ENCODE measurements around the gene PKMYT1. TPM values are rescaled to one million over a fixed set of nuclear protein-coding genes. Genes with fewer than 3 reads are reported as not detected.

Gene PKMYT1
- total RNA-seq, 2 donors from 2014 or later = 88.5 to 101 TPM

DNA sequence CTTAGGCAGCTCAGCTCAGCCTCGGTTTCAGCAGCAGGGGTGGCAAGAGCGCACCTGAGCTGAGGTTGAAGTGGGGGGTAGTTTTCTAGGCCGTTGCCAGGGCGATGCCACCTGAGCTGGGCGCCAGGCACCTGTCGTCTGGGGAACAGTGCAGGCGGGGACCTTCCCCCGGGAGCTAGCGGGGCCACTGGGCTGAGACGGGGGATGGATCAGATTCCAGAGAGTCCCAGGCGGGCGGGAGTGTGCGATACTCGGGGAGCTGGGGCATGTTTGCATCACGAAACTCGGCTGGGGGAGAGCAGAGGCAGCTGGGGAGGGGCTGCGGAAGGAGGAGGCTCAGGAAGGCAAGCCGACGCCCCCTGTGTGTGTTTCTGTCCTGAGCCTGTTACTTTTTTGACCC lies 32.0 kb upstream of the PKMYT1 start:
- DNase-seq = peak; percentile 73
- peaks cover 15% of the 10 kb centered on the region for H3K36me3 ChIP-seq (ENCODE audit: control insufficient read depth, insufficient read depth, low read length)
- no peak overlapping the region for H3K27ac ChIP-seq (ENCODE audit: low read depth, low read length)
- H3K9ac ChIP-seq (ENCODE audit: extremely low read depth, low read length, poor library complexity, severe bottlenecking) = no peak overlapping the region
- peaks cover 49% of the 10 kb centered on the region for H3K4me1 Mint-ChIP-seq
- 53 to 58% methylated on average over 6 to 19 of the region's 19 CpGs for WGBS, 2 experiments (ENCODE audit: insufficient coverage in 1 of 2, insufficient read length in 1 of 2)
- H3K36me3 Mint-ChIP-seq (ENCODE audit: low read depth) = peaks cover 22% of the 10 kb centered on the region
- no peaks in the 10 kb centered on the region for H3K27me3 ChIP-seq (ENCODE audit: control insufficient read depth, insufficient read depth, low read length, poor library complexity, severe bottlenecking)
- H3K4me3 Mint-ChIP-seq = peak overlapping the region; percentile 39
- H3K9me3 ChIP-seq (ENCODE audit: control insufficient read depth, low read length) = no peaks in the 10 kb centered on the region
- peaks cover 21% of the 10 kb centered on the region for H3K27me3 Mint-ChIP-seq (ENCODE audit: insufficient read depth)
- H3K4me3 ChIP-seq (ENCODE audit: low read length) = no peak overlapping the region
- no peaks in the 10 kb centered on the region for H3K9me3 Mint-ChIP-seq
- H3K27ac Mint-ChIP-seq = no peak overlapping the region
- peaks cover 24% of the 10 kb centered on the region for H3K4me1 ChIP-seq (ENCODE audit: control insufficient read depth, insufficient read depth, low read length)
- no peak for TF ChIP-seq CTCF (conservative IDR thresholded peaks at IDR 0.05)

DNA sequence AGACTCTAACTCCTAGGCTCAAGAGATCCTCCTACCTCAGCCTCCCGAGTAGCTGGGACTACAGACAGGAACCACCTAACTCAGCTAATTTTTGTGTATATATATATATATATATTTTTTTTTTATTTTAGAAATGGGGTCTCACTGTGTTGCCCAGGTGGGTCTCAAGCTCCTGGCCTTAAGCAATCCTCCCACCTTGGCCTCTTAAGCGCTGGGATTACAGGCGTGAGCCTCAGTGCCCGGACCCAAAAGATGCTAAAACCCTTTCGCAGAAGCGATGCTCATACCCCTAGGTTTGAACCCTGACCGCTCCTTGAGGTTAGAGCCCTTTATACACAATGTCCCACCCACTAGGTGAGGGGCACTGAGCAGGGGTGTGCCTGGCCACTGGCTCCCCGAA lies 30.3 kb upstream of the PKMYT1 start:
- Histone ChIP-seq H3K27me3 (ENCODE audit: control insufficient read depth, insufficient read depth, low read length, poor library complexity, severe bottlenecking) (no peaks in the 10 kb centered on the region), H3K9ac (ENCODE audit: extremely low read depth, low read length, poor library complexity, severe bottlenecking) (no peak overlapping the region), H3K36me3 (ENCODE audit: control insufficient read depth, insufficient read depth, low read length) (peaks cover 8% of the 10 kb centered on the region), H3K9me3 (ENCODE audit: control insufficient read depth, low read length) (no peaks in the 10 kb centered on the region), H3K4me3 (ENCODE audit: low read length) (no peak overlapping the region), H3K4me1 (ENCODE audit: control insufficient read depth, insufficient read depth, low read length) (peaks cover 33% of the 10 kb centered on the region), H3K27ac (ENCODE audit: low read depth, low read length) (no peak overlapping the region)
- no peak for DNase-seq
- peaks cover 21% of the 10 kb centered on the region for H3K27me3 Mint-ChIP-seq (ENCODE audit: insufficient read depth)
- TF ChIP-seq CTCF (conservative IDR thresholded peaks at IDR 0.05) = no peak
- H3K4me3 Mint-ChIP-seq = no peak overlapping the region
- peaks cover 59% of the 10 kb centered on the region for H3K4me1 Mint-ChIP-seq
- H3K36me3 Mint-ChIP-seq (ENCODE audit: low read depth) = peaks cover 10% of the 10 kb centered on the region
- H3K9me3 Mint-ChIP-seq = no peaks in the 10 kb centered on the region
- WGBS, 2 experiments (ENCODE audit: insufficient coverage in 1 of 2, insufficient read length in 1 of 2) = 96 to 97% methylated on average over 6 to 7 of the region's 8 CpGs
- H3K27ac Mint-ChIP-seq = peak overlapping the region; percentile 98

DNA sequence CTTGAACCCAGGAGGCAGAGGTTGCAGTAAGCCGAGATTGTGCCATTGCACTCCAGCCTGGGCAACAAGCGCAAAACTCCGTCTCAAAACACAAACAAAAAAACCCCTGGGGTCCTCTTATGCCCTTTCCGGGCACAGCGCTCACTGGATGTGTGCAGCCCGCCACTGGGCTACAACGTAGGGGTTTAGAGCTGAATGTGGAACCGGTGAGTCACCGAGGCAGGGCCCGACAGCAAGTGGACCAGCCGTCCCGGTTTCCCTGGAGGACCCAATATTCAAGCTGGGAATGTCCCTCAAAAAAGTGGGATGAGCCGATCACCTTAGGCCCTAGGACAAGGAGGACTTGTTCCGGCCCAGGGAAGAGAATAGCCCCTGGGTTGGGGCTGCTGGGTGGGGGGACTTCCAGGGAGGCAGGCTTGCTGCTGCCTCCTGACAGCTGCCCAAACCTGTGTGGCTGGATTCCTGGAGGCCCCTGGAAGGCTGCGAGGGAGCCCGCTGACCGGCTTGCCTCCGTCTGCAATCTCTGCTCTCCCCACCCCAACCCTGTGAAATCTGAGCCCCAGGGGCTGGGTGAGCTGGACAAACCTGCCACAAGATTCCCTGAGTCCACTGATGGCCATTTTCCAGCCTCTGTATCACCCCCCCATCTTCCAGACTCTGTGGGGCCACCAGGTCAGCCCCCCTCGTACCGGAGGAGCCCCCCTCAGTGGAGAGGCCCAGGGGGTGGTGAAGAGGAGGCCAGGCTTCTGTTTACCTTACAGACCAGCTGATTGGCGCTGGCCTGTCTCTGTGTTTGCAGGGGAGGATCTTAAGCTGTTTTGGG lies 29.5 kb upstream of the PKMYT1 start:
- H3K27me3 Mint-ChIP-seq (ENCODE audit: insufficient read depth) = peaks cover 21% of the 10 kb centered on the region
- no peaks in the 10 kb centered on the region for H3K27me3 ChIP-seq (ENCODE audit: control insufficient read depth, insufficient read depth, low read length, poor library complexity, severe bottlenecking)
- H3K4me1 ChIP-seq (ENCODE audit: control insufficient read depth, insufficient read depth, low read length) = peaks cover 33% of the 10 kb centered on the region
- no peak for TF ChIP-seq CTCF (conservative IDR thresholded peaks at IDR 0.05)
- peak overlapping the region; percentile 51 for H3K4me3 Mint-ChIP-seq
- H3K36me3 ChIP-seq (ENCODE audit: control insufficient read depth, insufficient read depth, low read length) = peaks cover 2% of the 10 kb centered on the region
- H3K9me3 ChIP-seq (ENCODE audit: control insufficient read depth, low read length) = no peaks in the 10 kb centered on the region
- H3K27ac Mint-ChIP-seq = peak overlapping the region; percentile 98
- H3K27ac ChIP-seq (ENCODE audit: low read depth, low read length) = no peak overlapping the region
- no peak overlapping the region for H3K4me3 ChIP-seq (ENCODE audit: low read length)
- WGBS, 2 experiments (ENCODE audit: insufficient coverage in 1 of 2, insufficient read length in 1 of 2) = 54% methylated on average over 7 to 21 of the region's 21 CpGs
- H3K4me1 Mint-ChIP-seq = peaks cover 58% of the 10 kb centered on the region
- peak; percentile 95 for DNase-seq
- H3K9me3 Mint-ChIP-seq = no peaks in the 10 kb centered on the region
- H3K9ac ChIP-seq (ENCODE audit: extremely low read depth, low read length, poor library complexity, severe bottlenecking) = no peak overlapping the region
- peaks cover 4% of the 10 kb centered on the region for H3K36me3 Mint-ChIP-seq (ENCODE audit: low read depth)
